Adipose tissue (tissue), 3 donors: Measurements from ENCODE around the gene HSPB9. TPM values are rescaled to one million over a fixed set of nuclear protein-coding genes. Genes with fewer than 3 reads are reported as not detected.

Experiments used
- H3K27ac ChIP-seq: one replicate; pipeline ENCODE4 v1.5.1; 2013; ENCODE audit warnings: low read depth, low read length
- WGBS, 3 donors: extraction: QIAGEN DNeasy Blood & Tissue Kit; methylation state at CpG; one replicate each; pipeline ENCODE4 v1.1.7; 2013; 5-methylcytosine and 5-hydroxymethylcytosine counted together
- polyA plus RNA-seq, 3 donors: library from polyadenylated mRNA; stranded (reverse); fragments of 200-250 nt; gene quantifications; one replicate each; pipeline ENCODE4 v1.2.3, GENCODE V29; 2013
- donor health status: healthy with polysubstance abuse.
- donor health status: Bipolar disorder and iron deficiency.
- donor health status: healthy.

The HSPB9 gene
- polyA plus RNA-seq, 3 donors, result 0.09 to 0.70 (median 0.34) TPM

DNA sequence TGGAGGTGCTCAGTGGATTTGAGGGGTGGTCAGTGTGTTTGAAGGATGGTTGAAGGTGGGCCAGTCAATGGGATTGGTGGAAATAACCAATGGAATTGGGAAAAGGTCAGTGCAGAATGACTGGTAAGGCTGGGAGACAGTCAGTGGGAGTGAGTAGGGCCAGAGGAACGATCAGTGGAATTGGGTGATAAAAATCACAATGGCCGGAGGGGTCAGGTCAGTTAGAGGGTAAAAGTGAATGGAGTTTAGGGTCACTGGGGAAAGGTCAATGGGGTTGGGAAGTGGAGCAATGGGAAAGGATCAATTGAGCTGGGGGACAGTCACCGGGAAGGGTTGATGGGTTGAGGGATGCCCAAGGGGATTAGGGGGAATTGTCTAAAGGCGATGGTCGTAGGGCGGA lies 43.1 kb downstream of the HSPB9 start:
- WGBS, 3 donors, result 80 to 88% (median 86%) methylated on average over 6 of the region's 6 CpGs
- no peak overlapping the region for H3K27ac ChIP-seq

DNA sequence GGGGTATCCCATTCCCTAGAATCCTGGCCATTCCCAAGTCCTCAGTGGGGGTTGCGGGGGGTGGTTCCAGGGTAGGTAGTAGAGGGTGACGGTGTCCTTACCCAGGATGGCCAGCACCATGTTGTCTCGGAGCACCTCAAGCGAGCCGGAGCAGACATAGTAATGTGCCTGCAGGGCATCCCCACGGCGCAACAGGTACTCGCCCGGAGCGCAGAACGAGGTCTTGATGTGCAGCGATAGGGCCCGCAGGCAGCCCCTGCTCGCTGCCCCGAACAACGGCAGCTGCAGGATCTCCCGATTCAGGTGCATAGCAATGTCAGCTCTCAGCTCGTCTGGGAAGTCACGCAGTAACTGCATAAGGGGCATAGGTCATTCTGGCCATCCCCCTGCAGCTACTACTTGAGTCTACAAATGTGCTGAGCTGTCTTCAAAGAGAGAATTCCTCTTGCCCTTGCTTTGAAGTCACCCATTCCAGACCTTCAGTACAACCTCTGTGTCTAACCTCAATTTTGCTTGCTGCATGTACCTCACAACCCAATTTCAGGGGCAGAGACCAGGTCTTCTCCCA lies 43.7 kb downstream of the HSPB9 start:
- H3K27ac ChIP-seq, result no peak overlapping the region
- 85 to 93% (median 92%) methylated on average over 19 of the region's 19 CpGs for WGBS, 3 donors

DNA sequence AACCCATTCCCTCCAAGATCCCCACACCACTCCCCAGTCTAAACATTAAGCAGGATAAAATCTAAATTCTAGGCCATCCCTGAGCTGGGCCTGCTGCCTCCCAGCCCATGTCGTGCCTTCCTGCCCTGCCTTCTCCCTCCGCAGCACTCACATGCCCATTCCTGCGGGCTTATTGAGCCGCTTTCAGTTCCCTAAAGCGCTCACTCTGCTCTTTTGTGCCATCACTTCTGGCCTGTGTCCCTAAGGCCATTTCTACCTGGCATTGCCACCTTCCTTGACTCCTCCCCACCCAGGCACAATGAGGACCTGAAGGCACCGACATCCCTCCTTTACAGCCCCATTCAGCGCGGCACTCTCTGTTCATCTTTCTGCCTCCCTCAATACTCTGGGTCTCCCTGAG lies 45.2 kb downstream of the HSPB9 start:
- H3K27ac ChIP-seq, result no peak overlapping the region
- WGBS, 3 donors, result 94 to 96% (median 96%) methylated on average over 8 of the region's 8 CpGs

DNA sequence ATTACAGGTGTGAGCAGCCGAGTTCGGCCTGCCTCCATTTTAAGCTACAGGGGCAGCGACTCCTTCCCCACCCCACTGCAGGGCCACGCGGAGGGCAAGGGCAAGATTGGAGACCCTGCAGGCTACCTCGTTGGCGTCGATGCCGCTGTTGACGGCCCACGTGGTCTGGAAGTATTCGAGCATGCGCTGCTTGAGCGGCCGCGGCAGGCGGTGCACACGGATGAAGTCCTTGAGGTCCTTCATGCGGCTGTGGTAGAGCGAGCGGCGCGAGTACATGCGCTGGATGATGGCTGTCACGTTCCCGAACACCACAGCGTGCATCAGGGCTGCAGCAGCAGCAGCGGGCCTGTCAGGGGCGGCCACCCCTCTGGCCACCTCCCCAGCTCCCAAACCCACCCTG lies 46.7 kb downstream of the HSPB9 start:
- WGBS, 3 donors, result 93 to 94% (median 94%) methylated on average over 29 of the region's 29 CpGs
- H3K27ac ChIP-seq, result no peak overlapping the region

DNA sequence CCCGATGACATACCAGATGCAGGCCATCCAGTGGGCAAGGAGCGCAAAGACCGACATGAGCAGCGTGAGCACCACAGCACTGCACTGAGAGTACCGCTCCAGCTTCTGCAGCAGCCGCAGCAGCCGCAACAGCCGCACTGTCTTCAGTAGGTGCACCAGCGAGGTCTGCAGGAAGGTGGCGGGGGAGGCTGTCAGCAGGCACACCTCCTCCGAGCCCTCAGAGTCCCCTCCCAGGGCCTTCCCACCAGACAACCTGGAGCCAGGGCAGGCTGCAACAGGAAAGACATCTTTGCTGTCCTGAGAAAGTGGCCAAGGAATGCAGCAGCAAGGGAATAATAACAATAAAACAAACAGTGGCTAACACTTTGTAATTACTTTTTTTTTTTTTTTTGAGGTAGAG lies 49.2 kb downstream of the HSPB9 start:
- no peak overlapping the region for H3K27ac ChIP-seq
- WGBS, 3 donors, result 58 to 64% (median 61%) methylated on average over 11 of the region's 11 CpGs

Other genes starting within 250 kb of the HSPB9 start
- gene ACLY, start 203.9 kb upstream of the HSPB9 start, polyA plus RNA-seq, result 100 to 1,000 TPM in 1 of 3 donors, 10 to 100 TPM in 2; 41.5 to 104 (median 68.9) TPM
- under 1 TPM; 0.48 to 0.79 (median 0.64) TPM for gene ODAD4, start 192.2 kb upstream of the HSPB9 start, polyA plus RNA-seq
- 10 to 100 TPM; 19.4 to 45.6 (median 38.2) TPM for gene CNP, start 156.0 kb upstream of the HSPB9 start, polyA plus RNA-seq
- gene DNAJC7, start 105.4 kb upstream of the HSPB9 start, polyA plus RNA-seq, result 10 to 100 TPM; 43.8 to 86.1 (median 65.2) TPM
- 10 to 100 TPM; 13.5 to 35.1 (median 30.9) TPM for gene NKIRAS2, start 102.7 kb upstream of the HSPB9 start, polyA plus RNA-seq
- gene C17orf113, start 72.2 kb upstream of the HSPB9 start, polyA plus RNA-seq, result 1 to 10 TPM in 1 of 3 donors, under 1 TPM in 2; 0.12 to 1.5 (median 0.22) TPM
- 1 to 10 TPM in 1 of 3 donors, under 1 TPM in 2; 0.10 to 2.0 (median 0.67) TPM for gene ZNF385C, start 24.3 kb upstream of the HSPB9 start, polyA plus RNA-seq
- gene DHX58, start 10.1 kb upstream of the HSPB9 start, polyA plus RNA-seq, result 10 to 100 TPM in 1 of 3 donors, 1 to 10 TPM in 2; 6.2 to 17.4 (median 7.0) TPM
- 10 to 100 TPM; 37.5 to 57.1 (median 40.9) TPM for gene KAT2A, start 1.4 kb upstream of the HSPB9 start, polyA plus RNA-seq
- 100 to 1,000 TPM in 2 of 3 donors, 10 to 100 TPM in 1; 62.4 to 190 (median 182) TPM for gene RAB5C, start 32.2 kb downstream of the HSPB9 start, polyA plus RNA-seq
- under 1 TPM; 0.06 to 0.56 (median 0.19) TPM for gene KCNH4, start 58.3 kb downstream of the HSPB9 start, polyA plus RNA-seq
- gene HCRT, start 62.6 kb downstream of the HSPB9 start, polyA plus RNA-seq, result not detected
- gene GHDC, start 71.7 kb downstream of the HSPB9 start, polyA plus RNA-seq, result 10 to 100 TPM; 16.5 to 20.3 (median 19.4) TPM
- 10 to 100 TPM; 17.4 to 60.8 (median 47.1) TPM for gene STAT5B, start 153.6 kb downstream of the HSPB9 start, polyA plus RNA-seq
- gene STAT5A, start 165.7 kb downstream of the HSPB9 start, polyA plus RNA-seq, result 100 to 1,000 TPM in 1 of 3 donors, 10 to 100 TPM in 2; 22.7 to 151 (median 57.1) TPM